ENCODE measurements around the gene PSG11.
"Not testable (repeated sequence)": the region's sequence is repeated elsewhere in the genome, so short reads cannot be mapped to it uniquely, and the experiment has no call there.

- not testable (repeated sequence) for TF ChIP-seq CTCF, POLR2A (IDR thresholded peaks at IDR 0.05)
Measured at GRCh38 chr19:43027061-43027460, 792 bp upstream of the PSG11 start.
